ENCODE data around the gene SNIP1.

DNA sequence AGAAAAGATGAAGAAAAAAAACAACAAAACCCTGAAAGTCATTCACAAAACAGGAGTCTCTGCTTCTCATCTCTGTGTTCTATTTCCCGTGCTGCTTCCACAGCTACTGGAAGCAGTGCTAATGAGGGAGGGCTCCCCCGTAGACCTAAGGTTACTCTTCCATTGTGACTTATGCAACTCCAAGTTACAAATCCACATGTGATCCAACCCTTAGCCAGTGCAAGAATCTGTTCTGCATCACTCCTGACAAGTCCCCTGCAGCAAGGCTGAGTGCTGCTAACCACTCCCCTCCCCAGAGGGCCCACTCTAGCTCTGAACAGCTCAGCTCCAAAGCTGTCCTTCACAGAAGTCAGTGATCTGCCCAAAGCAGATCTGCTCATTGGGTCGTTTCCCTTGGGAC lies 12.9 kb upstream of the SNIP1 start:
- no peak for TF ChIP-seq CTCF (conservative IDR thresholded peaks at IDR 0.05)
- no peak for TF ChIP-seq ZFX (IDR thresholded peaks at IDR 0.05)

Measured in C4-2B (cell line).